GM12801 (cell line): Measurements from ENCODE around the gene PDSS2.

Source experiments
- TF ChIP-seq, protein P1 (sequence below): IDR thresholded peaks from one replicate; pipeline ENCODE4 v1.5.1; 2011; ENCODE audit warnings: control low read depth; ENCODE audit not compliant: insufficient read length; ENCODE audit errors: extremely low read depth

Gene PDSS2

DNA sequence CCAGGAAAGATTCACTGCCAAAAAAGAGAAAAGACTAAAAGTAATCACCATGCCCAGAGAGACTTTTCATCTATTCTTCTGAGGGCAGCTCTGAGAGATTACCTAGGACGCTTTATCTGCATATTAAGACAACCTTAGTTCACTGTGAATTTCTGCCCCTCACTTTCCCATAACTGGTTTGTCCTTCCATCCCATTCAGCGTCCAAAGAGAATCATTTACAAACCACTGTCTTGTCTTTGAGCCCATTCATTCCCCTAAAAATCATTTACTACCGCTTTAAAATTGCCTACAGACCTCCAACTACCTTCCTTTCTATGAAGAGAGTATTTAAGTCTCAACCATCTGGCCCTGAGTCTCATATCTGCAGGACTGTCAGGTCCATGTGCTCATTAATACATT is 149.0 kb downstream of the PDSS2 start:
- TF ChIP-seq, protein P1, sequence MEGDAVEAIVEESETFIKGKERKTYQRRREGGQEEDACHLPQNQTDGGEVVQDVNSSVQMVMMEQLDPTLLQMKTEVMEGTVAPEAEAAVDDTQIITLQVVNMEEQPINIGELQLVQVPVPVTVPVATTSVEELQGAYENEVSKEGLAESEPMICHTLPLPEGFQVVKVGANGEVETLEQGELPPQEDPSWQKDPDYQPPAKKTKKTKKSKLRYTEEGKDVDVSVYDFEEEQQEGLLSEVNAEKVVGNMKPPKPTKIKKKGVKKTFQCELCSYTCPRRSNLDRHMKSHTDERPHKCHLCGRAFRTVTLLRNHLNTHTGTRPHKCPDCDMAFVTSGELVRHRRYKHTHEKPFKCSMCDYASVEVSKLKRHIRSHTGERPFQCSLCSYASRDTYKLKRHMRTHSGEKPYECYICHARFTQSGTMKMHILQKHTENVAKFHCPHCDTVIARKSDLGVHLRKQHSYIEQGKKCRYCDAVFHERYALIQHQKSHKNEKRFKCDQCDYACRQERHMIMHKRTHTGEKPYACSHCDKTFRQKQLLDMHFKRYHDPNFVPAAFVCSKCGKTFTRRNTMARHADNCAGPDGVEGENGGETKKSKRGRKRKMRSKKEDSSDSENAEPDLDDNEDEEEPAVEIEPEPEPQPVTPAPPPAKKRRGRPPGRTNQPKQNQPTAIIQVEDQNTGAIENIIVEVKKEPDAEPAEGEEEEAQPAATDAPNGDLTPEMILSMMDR = no peak

DNA sequence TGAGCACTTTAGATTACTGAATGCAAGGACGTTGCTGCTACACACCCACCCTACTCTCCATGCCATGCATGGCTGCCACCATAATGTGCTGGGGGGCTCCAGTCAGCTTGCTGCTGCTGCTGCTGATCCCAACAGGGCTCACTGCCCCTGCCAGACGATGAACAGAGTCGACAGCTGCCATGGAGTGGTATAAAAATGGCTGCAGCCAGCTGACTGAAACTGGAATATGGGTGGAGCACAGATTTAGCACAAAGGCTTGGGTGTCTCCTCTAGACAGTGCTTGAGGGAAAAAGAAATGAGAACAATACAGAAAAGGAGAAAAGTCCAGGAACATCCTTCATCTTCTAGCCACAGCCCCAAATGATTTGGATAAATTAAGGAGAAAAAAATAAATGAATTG is 150.7 kb downstream of the PDSS2 start:
- TF ChIP-seq, protein P1 = no peak

DNA sequence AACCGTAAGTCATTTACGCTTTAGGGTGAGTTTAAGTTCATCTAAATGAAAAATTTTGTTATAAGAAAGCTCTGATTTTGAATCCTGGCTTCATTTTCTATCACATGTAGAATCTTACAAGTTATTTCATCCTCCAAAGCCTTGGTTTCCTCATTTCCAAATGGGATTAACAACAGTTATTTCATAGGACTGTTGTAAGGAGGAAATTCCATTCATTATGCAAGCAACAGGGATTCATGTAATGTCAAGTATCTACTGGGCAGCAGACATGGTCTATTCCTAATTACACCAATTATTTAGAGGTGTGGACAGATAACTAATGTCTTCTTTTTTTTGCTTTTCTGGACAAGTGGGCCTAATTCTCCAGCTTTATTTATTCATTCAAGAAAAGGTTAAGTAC is 154.0 kb downstream of the PDSS2 start:
- TF ChIP-seq, protein P1 = no peak

DNA sequence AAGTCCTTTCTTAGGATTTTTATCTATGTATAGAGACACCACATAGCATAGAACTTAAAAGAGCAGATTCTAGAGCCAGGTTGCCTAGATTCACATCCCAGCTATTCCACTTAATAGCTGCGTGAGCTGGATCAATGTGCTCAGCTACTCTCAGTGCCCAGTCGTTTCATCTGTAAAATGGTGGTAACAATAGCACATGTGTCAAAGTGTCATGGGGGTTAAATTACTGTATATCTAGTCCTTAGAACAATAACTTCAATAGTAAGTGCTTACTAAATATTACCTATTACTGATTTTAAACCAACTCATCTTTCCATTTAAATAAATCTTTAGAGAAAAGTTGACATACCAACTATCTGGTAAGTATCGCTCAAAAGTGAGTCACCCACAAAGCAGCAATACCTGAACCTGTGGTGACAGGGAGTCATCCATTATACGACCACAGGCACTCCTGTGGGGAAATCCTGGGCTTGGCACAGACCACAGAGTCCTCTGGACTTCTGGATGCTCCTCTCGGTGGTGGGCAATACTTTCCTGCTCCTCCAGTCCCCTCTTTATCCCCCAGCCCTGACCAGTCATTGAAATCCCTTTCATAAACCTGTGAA is 154.8 kb downstream of the PDSS2 start:
- TF ChIP-seq, protein P1 = no peak

- TF ChIP-seq, protein P1 = no peak
Observed at GRCh38 chr6:107293350-107293749, 166.0 kb downstream of the PDSS2 start.

GRCh38 chr6:107292715-107293271 is 166.6 kb downstream of the PDSS2 start:
- TF ChIP-seq, protein P1 = no peak

DNA sequence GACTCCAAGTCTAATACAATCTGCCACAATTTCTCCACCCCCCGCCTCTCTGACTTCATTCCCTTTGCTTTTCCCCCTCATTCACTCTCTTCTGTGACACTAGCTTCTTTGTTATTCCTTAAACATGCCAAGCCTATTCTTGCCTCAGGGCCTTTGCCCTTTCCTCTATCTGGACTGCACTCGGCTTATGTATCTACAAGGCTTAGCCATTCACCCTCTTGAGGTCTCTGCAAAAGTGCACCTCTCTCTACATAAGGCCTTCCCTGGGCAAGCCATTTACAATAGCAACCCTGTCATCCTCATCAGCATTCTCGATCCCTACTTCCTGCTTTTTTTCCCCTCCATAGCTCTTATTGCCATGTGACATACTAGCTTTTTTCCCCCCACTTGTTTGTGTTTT is 168.9 kb downstream of the PDSS2 start:
- TF ChIP-seq, protein P1 = no peak

- TF ChIP-seq, protein P1 = no peak
Observed at GRCh38 chr6:107284805-107285204, 174.6 kb downstream of the PDSS2 start.
